Measurements from ENCODE around the gene FAM111B. TPM values are rescaled to one million over a fixed set of nuclear protein-coding genes. Genes with fewer than 3 reads are reported as not detected.

FAM111B gene
- total and polyA plus RNA-seq, 2 of the 8 experiments (the other 6 are each of a cell fraction or from before 2014, with no cell fraction given), result 4.8 to 38.1 TPM

DNA sequence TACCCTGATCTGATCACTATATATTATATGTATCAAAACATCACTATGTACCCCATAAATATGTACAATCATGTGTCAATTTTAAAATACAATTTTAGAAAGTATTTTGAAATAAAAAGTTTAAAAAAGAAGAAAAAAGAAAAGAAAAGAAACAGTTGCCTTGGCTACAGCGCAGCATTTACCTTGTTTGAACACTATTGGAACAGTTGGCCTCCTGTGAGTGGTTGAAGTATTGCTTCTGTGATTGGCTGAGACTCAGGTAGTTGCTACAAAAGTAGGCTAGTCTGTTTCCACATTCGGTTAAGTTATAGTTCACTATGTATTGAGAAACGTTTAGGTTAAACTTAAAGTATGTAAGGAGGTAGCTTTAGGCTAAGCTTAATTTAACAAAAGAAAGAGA is 57.0 kb downstream of the FAM111B start (continued):
- TF ChIP-seq, protein P1, sequence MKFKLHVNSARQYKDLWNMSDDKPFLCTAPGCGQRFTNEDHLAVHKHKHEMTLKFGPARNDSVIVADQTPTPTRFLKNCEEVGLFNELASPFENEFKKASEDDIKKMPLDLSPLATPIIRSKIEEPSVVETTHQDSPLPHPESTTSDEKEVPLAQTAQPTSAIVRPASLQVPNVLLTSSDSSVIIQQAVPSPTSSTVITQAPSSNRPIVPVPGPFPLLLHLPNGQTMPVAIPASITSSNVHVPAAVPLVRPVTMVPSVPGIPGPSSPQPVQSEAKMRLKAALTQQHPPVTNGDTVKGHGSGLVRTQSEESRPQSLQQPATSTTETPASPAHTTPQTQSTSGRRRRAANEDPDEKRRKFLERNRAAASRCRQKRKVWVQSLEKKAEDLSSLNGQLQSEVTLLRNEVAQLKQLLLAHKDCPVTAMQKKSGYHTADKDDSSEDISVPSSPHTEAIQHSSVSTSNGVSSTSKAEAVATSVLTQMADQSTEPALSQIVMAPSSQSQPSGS (IDR thresholded peaks at IDR 0.05; ENCODE audit: low read length), result no peak
- TF ChIP-seq SP2 (IDR thresholded peaks at IDR 0.05; ENCODE audit: low read length) (no peak), MAFK (IDR thresholded peaks at IDR 0.05; ENCODE audit: low read depth, low read length) (no peak), JUND (IDR thresholded peaks at IDR 0.05; ENCODE audit: low read length) (no peak), EGR1 (IDR thresholded peaks at IDR 0.05; ENCODE audit: borderline replicate concordance, low read depth, low read length) (no peak), GTF2F1 (IDR thresholded peaks at IDR 0.05; ENCODE audit: borderline replicate concordance, low read depth, low read length) (no peak), BRCA1 (IDR thresholded peaks at IDR 0.05; ENCODE audit: low read depth, low read length) (no peak), TAF1 (IDR thresholded peaks at IDR 0.05; ENCODE audit: low read depth, low read length) (no peak)
